Measurements from ENCODE around the gene RHOT2.
A peak's percentile ranks its signal among the peaks of the same experiment; 100 is the strongest.

RHOT2 gene

GRCh38 chr16:716200-716568 is 48.3 kb downstream of the RHOT2 start:
- no peak for TF ChIP-seq CTCF (IDR thresholded peaks at IDR 0.05; ENCODE audit: control insufficient read depth, insufficient read depth, low read depth, low read length, missing control alignments)
- DNase-seq (ENCODE audit: low read depth): no peak
- peak overlapping the region; percentile 54 for H3K4me3 ChIP-seq (ENCODE audit: control insufficient read depth, low read depth, low read length)

DNA sequence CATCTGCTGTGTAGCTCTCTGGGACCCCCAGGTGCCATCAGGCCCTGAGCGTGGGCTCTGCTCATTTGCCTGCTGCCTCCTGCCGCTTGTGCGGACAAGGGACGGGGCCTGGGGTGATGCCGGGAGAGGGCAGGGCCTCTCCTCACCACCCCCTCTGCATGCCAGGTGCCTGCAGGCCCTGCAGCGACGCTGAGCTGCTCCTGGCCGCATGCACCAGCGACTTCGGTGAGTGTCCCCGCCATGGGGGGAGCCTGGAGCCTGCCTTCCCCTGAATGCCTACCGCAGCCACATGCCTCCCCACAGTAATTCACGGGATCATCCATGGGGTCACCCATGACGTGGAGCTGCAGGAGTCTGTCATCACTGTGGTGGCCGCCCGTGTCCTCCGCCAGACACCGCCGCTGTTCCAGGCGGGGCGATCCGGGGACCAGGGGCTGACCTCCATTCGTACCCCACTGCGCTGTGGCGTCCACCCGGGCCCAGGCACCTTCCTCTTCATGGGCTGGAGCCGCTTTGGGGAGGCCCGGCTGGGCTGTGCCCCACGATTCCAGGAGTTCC is 48.9 kb downstream of the RHOT2 start:
- no peak for DNase-seq (ENCODE audit: low read depth)
- H3K4me3 ChIP-seq (ENCODE audit: control insufficient read depth, low read depth, low read length): no peak overlapping the region
- TF ChIP-seq CTCF (IDR thresholded peaks at IDR 0.05; ENCODE audit: control insufficient read depth, insufficient read depth, low read depth, low read length, missing control alignments): no peak

DNA sequence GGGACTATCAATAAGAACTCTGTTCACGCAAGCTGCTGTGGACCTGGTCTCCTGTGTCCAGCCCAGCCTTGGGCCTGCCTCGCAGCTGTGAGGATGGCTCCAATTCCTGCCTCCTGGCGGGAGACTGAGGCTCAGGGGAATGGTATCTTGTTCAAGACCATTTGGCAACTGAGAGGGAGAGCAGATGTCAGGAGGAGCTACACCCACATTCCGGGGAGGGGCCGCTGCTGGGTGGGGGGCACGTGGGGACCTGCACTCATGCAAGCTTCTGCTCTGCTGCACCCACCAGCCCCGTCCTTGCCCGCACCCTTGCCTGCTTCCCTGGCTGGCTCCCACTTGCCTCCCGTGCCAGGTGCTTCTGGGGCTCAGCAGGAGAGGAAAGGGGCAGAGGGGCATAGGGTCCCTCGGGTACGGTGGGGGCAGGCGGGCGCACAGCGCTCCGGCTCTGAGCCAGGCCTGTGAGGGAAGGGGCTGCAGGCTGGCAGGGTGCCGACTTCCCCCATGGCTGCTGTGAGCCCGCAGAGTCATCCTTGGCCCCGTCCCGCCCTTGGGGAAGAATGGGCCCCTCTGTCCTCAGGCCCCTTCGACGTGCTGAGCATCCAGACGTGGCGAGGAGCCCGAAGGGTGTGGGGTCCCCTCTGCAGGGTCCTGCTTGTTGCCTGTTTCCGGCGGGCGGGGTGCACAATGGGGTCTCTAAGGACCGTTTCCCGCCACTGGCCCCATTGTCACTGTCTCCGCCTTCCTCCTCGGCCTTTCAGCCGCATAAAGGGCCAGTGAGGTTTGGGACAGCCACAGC is 49.7 kb downstream of the RHOT2 start:
- TF ChIP-seq CTCF (IDR thresholded peaks at IDR 0.05; ENCODE audit: control insufficient read depth, insufficient read depth, low read depth, low read length, missing control alignments): no peak
- no peak overlapping the region for H3K4me3 ChIP-seq (ENCODE audit: control insufficient read depth, low read depth, low read length)
- no peak for DNase-seq (ENCODE audit: low read depth)

DNA sequence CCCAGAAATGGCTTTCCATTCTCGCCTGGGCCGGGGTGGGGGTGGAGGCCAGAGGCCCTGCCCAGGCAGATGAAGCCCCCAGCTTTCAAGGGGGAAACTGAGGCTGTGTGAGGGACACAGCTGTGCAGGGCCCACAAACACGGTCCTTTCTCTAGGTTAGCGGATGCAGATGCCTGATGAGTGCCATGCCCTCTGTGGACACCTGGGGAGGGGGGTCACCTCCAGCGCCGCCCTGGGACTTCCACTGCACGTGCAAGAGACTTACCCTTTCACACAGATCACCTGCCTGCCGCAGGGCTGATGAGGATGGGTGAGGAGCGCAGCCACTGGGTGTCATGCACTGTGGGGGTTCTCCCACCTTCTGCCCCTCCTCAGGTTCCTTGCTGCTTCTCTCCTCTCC is 50.5 kb downstream of the RHOT2 start:
- no peak for TF ChIP-seq CTCF (IDR thresholded peaks at IDR 0.05; ENCODE audit: control insufficient read depth, insufficient read depth, low read depth, low read length, missing control alignments)
- H3K4me3 ChIP-seq (ENCODE audit: control insufficient read depth, low read depth, low read length): no peak overlapping the region
- no peak for DNase-seq (ENCODE audit: low read depth)

GRCh38 chr16:718922-719321 is 51.0 kb downstream of the RHOT2 start:
- no peak for DNase-seq (ENCODE audit: low read depth)
- H3K4me3 ChIP-seq (ENCODE audit: control insufficient read depth, low read depth, low read length): no peak overlapping the region
- TF ChIP-seq CTCF (IDR thresholded peaks at IDR 0.05; ENCODE audit: control insufficient read depth, insufficient read depth, low read depth, low read length, missing control alignments): no peak

DNA sequence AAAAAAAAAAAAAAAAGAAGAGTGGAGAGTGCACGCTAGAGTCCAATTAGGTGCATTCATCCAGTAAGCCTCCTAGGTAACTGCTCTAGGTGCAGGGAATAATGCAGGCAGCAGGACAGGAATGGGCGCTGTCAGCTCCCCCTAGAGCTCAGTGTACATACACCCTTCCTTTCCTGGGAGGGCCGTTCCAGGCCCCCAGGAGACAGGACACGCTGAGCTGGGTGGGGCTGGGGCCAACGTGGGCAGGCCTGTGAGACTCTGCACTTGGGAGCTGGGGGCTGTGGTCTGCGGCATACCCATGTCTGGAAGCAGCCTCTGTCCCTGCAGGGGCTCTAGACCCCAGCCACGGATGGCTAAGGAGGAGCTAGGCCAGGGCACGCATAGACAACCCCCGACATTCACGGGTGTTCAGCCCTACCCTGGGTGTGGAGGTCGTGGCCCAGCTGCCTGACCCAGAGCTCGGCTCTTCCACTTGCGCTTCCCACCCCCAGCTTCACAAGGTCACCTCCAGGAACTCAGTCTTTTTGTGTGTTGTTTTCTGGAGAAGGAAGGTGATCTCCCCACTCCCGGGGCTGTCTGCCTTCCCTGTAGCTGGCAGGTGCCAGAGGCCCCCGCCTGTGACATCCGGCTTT is 52.0 kb downstream of the RHOT2 start:
- TF ChIP-seq CTCF (IDR thresholded peaks at IDR 0.05; ENCODE audit: control insufficient read depth, insufficient read depth, low read depth, low read length, missing control alignments): peak; percentile 27
- H3K4me3 ChIP-seq (ENCODE audit: control insufficient read depth, low read depth, low read length): peak overlapping the region; percentile 71
- no peak for DNase-seq (ENCODE audit: low read depth)
